IPS DF 4.7 (cell line): Measurements from ENCODE around the gene PCDHGB7.
"Not testable (repeated sequence)": the region's sequence is repeated elsewhere in the genome, so short reads cannot be mapped to it uniquely, and the experiment has no call there.

Experiments used
- DNase-seq: peaks from one replicate; pipeline ENCODE4 v3.0.0-alpha.2; 2013; ENCODE audit warnings: low spot score; ENCODE audit errors: extremely low read depth

PCDHGB7 gene

GRCh38 chr5:141417494-141418172, at the start of gene PCDHGB7:
Gene PCDHGB7 (plus strand): TSS chr5:141417677. CDS start chr5:141417860, 183 bp downstream.
- DNase-seq = not testable (repeated sequence)

DNA sequence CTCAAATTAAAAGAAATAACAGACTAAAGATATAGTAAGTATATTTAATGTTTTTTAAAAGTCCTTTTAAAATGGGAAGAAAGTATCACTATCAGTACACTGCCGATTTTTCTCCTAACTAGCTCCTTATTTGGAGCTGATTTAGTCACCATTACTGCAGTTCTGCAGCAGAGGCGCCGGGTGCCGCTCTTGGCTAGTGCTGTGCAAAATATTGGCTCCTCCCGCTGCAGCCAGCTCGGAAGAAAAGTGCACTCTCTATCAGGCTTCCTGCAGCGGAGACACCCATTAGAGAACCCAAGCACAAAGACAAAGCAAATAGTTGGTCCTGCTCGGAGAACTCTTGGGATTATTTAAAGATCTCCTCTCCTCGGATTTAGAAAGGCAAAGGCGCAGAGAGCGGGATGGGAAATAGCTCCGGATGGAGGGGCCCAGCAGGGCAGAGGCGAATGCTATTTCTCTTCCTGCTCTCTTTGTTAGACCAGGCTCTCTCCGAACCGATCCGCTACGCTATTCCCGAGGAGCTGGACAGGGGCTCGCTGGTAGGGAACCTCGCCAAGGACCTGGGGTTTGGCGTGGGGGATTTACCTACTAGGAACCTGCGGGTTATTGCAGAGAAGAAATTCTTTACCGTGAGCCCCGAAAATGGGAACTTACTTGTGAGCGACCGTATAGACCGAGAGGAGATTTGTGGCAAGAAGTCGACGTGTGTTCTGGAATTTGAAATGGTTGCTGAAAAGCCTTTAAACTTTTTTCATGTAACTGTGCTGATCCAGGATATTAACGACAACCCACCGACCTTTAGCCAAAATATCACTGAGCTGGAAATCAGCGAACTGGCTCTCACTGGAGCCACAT, 47.3 kb upstream of the PCDHGB7 start, which contains the start of gene PCDHGB3:
Gene PCDHGB3, plus strand, starts transcription at position 249 of the 855 bp plus-strand sequence. Its CDS starts 153 bp downstream, at position 402.
- DNase-seq = no peak

DNA sequence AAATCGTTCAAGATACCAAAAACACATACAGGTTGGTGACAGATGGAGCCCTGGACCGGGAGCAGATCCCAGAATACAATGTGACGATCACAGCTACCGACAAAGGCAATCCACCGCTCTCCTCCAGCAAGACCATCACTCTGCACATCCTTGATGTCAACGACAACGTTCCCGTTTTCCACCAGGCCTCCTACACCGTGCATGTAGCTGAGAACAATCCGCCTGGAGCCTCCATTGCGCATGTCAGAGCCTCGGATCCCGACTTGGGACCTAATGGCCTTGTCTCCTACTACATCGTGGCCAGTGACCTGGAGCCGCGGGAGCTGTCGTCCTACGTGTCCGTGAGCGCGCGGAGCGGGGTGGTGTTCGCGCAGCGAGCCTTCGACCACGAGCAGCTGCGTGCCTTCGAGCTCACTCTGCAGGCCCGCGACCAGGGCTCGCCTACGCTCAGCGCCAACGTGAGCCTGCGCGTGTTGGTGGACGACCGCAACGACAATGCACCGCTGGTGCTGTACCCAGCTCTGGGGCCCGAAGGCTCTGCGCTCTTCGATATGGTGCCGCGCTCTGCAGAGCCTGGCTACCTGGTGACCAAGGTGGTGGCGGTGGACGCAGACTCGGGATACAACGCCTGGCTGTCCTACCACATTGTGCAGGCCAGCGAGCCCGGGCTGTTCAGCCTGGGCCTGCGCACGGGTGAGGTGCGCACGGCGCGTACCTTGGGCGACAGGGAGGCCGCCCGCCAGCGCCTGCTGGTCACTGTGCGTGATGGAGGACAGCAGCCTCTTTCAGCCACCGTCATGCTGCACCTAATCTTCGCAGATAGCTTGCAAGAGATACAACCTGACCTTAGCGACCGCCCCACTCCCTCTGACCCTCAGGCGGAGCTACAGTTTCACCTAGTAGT, 45.7 kb upstream of the PCDHGB7 start:
- no peak for DNase-seq

- DNase-seq = no peak
Measured at GRCh38 chr5:141373673-141374317, 43.7 kb upstream of the PCDHGB7 start, which contains the start of gene PCDHGA6. Gene PCDHGA6 (plus strand): TSS chr5:141373891. CDS start chr5:141374084, 193 bp downstream.

DNA sequence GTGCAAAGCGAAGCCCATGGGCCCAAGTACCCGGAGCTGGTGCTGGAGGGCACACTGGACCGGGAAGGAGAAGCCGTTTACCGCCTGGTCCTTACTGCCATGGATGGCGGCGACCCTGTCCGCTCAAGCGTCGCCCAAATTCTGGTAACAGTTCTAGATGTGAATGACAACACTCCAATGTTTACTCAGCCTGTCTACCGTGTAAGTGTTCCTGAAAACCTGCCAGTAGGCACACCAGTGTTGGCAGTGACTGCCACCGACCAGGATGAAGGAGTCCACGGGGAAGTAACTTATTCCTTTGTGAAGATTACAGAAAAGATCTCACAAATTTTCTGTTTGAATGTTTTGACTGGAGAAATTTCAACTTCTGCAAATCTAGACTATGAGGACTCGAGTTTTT, 42.9 kb upstream of the PCDHGB7 start:
- no peak for DNase-seq

- DNase-seq = not testable (repeated sequence)
Measured at GRCh38 chr5:141375444-141376155, 41.9 kb upstream of the PCDHGB7 start.

GRCh38 chr5:141382469-141383294, 34.8 kb upstream of the PCDHGB7 start, which contains the start of gene PCDHGA7:
Gene PCDHGA7 (plus strand): TSS chr5:141382742. CDS start chr5:141382900, 158 bp downstream.
- no peak for DNase-seq

GRCh38 chr5:141383345-141383744, 34.1 kb upstream of the PCDHGB7 start:
- no peak for DNase-seq

DNA sequence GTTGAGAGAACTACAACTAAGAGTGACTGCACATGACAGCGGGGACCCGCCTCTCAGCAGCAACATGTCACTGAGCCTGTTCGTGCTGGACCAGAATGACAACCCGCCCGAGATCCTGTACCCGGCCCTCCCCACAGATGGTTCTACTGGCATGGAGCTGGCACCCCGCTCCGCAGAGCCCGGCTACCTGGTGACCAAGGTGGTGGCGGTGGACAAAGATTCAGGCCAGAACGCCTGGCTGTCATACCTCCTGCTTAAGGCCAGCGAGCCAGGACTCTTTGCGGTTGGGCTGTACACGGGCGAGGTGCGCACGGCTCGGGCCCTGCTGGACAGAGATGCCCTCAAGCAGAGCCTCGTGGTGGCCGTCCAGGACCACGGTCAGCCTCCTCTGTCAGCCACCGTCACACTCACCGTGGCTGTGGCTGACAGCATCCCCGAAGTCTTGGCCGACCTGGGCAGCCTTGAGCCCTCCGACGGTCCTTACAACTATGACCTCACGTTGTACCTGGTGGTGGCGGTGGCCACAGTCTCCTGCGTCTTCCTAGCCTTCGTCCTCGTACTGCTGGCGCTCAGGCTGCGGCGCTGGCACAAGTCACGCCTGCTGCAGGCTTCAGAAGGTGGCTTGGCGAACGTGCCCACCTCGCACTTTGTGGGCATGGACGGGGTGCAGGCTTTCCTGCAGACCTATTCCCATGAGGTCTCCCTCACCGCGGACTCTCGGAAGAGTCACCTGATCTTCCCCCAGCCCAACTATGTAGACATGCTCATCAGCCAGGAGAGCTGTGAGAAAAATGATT, 32.8 kb upstream of the PCDHGB7 start:
- no peak for DNase-seq

DNA sequence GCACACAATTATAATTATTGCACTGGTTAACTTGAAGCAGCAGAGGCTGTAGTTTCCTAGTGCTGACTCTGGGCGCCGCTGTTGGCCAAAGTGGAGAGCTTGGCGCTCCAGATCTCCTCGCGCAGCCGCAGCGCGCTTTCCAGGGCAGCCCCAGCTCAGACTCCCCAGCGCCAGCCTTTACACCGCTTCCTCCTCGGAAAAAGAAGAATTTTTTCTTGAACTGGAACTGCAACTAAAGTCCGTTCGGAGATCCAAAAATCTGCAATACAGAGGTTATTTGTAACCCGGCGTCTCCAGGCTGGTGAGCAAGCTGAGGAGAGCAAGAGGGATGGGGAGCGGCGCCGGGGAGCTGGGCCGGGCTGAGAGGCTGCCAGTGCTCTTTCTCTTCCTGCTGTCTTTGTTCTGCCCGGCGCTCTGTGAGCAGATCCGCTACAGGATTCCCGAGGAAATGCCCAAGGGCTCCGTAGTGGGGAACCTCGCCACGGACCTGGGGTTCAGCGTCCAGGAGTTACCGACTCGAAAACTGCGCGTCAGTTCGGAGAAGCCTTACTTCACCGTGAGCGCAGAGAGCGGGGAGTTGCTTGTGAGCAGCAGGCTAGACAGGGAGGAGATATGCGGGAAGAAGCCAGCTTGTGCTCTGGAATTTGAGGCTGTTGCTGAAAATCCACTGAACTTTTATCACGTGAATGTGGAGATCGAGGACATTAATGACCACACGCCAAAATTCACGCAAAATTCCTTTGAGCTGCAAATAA, 29.7 kb upstream of the PCDHGB7 start, which contains the start of gene PCDHGB4:
Gene PCDHGB4, plus strand, starts transcription at position 142 of the 755 bp plus-strand sequence. Its CDS starts 187 bp downstream, at position 329.
- DNase-seq = not testable (repeated sequence)

GRCh38 chr5:141388661-141389060, 28.8 kb upstream of the PCDHGB7 start:
- DNase-seq = no peak

- DNase-seq = no peak
Measured at GRCh38 chr5:141389153-141390042, 28.1 kb upstream of the PCDHGB7 start.

DNA sequence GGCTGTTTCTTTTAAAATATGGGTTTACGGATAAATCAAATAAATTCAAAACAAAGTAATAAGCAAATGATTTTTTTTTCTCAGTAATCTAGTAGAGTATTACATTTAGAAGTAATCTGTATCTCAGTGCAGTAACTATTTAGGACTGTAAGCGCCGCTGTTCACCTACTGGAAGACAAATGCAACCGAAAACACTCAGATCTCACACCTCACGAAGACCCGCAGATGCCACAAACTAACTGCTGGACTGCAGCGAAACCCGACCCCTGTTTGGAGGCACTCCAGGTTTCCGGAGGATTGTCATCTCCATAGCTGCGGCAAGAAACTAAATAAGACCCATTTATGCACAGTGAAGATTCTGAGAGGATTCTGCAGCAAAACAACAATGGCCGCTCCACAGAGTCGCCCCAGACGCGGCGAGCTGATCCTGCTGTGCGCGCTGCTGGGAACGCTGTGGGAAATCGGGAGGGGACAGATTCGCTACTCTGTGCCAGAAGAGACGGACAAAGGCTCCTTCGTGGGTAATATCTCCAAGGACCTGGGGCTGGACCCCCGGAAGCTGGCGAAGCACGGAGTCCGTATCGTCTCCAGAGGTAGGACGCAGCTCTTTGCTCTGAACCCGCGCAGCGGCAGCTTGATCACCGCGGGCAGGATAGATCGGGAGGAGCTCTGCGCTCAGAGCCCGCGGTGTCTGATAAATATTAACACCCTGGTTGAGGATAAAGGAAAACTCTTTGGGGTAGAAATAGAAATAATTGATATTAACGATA, 24.9 kb upstream of the PCDHGB7 start, which contains the start of gene PCDHGA8:
Gene PCDHGA8, plus strand, starts transcription at position 205 of the 770 bp plus-strand sequence. Its CDS starts 181 bp downstream, at position 386.
- DNase-seq = no peak

DNA sequence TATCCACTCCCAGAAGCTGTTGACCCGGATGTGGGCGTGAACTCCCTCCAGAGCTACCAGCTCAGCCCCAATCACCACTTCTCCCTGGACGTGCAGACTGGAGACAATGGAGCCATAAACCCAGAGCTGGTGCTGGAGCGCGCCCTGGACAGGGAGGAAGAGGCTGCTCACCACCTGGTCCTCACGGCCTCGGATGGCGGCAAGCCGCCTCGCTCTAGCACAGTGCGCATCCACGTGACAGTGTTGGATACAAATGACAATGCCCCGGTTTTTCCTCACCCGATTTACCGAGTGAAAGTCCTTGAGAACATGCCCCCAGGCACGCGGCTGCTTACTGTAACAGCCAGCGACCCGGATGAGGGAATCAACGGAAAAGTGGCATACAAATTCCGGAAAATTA, 24.2 kb upstream of the PCDHGB7 start:
- no peak for DNase-seq

DNA sequence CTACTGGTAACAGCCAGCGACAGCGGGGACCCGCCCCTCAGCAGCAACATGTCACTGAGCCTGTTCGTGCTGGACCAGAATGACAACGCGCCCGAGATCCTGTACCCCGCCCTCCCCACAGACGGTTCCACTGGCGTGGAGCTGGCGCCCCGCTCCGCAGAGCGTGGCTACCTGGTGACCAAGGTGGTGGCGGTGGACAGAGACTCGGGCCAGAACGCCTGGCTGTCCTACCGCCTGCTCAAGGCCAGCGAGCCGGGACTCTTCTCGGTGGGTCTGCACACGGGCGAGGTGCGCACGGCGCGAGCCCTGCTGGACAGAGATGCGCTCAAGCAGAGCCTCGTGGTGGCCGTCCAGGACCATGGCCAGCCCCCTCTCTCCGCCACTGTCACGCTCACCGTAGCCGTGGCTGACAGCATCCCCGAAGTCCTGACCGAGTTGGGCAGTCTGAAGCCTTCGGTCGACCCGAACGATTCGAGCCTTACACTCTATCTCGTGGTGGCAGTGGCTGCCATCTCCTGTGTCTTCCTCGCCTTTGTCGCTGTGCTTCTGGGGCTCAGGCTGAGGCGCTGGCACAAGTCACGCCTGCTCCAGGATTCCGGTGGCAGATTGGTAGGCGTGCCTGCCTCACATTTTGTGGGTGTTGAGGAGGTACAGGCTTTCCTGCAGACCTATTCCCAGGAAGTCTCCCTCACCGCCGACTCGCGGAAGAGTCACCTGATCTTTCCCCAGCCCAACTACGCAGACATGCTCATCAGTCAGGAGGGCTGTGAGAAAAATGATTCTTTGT, 22.9 kb upstream of the PCDHGB7 start:
- not testable (repeated sequence) for DNase-seq
